Fibroblast of the aortic adventitia (primary cell): Measurements from ENCODE around the gene DNPEP. TPM values are rescaled to one million over a fixed set of nuclear protein-coding genes. Genes with fewer than 3 reads are reported as not detected.

ENCODE experiments used
- DNase-seq: peaks from one replicate; pipeline ENCODE4 v3.0.0-alpha.2; 2010; ENCODE audit warnings: low read depth
- H3K4me3 ChIP-seq: 2 replicates; pipeline ENCODE4 v1.5.1; 2011; ENCODE audit warnings: low read depth, mild to moderate bottlenecking, control low read depth, low read length, moderate library complexity
- CTCF ChIP-seq: IDR thresholded peaks from 2 replicates; pipeline ENCODE4 v1.5.1; 2011; ENCODE audit warnings: mild to moderate bottlenecking, low read length, control low read depth, inconsistent platforms; ENCODE audit not compliant: insufficient read depth
- total RNA-seq: library from RNA; depleted of rRNA; stranded (reverse); fragments of >200 nt; gene quantifications from 2 replicates; pipeline ENCODE4 v1.2.3, GENCODE V29; 2012; ENCODE audit warnings: low replicate concordance

The DNPEP gene
- total RNA-seq, 1 donor = 55.0 TPM

GRCh38 chr2:219405958-219406860, 18.5 kb upstream of the DNPEP start:
- no peak for TF ChIP-seq CTCF
- no peak overlapping the region for H3K4me3 ChIP-seq
- peak; percentile 8 for DNase-seq

DNA sequence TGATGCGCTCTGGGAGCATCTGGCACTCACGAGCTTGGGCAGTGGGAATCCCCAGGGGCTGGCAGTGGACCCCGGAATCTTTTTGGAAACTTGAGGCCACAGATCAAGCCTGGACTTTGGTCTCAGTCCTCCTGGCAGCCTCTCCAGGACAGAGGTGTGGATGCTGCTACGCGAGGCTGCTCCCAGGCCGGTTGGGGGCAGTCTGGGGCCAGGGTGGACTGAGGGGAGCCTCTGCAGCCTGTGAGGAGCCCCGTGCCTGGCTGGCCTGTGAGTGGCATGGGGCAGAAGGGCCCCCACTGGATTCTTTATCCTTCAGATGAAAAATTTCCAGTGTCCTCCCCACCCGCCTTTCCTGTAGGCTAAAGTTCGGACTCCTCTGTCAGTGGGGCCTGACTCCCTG, 17.7 kb upstream of the DNPEP start:
- TF ChIP-seq CTCF = no peak
- no peak for DNase-seq
- H3K4me3 ChIP-seq = no peak overlapping the region

DNA sequence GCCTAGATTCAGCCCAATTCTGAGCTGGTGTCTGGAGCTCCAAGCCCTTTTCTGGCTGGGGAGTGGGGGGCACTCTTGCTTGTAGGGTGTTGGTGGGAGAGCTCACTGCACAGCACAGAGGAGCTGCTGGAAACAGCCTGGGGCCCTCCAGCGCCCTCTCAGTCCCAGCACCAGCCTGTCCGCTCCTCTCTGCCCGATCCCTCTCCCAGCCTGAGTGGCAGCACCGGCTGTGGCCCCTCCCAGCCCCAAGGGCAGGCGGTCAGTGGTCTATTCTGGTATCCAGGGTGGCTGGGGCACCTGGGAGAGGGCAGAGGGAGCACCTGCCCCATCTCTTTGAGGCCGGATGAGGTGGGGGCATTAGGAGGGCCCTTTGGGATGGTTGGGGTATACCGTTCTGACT, 17.2 kb upstream of the DNPEP start:
- no peak for TF ChIP-seq CTCF
- DNase-seq = no peak
- H3K4me3 ChIP-seq = no peak overlapping the region

DNA sequence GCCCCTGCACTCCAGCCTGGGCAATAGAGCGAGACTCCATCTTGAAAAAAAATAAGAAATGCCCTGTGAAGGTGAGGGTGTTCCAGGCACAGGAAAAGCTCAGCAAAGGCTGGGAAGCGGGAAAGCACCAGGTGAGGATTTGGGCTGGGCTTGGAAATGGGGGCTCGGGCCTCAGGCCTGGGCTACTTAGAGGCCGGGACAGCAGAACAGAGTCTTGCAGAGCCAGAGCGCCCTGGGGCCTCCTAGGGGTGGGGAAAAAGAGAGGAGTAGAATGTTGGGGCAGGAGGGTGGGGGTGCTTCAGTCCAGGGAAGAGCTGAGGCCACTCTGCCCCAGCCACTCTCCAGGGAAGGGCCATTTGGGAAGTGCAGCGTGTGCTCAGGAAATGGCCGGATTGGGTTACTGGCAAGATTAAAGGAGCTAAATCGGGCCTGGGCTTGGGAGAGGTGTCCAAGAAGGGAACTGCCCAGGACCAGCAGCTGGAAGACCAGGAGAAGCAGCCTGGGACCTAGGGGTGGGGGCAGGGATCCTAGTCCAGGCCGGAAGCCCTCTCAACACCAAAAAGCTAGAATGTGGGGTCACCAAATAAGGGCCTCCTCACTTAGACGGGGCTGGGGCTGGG, 16.7 kb upstream of the DNPEP start:
- H3K4me3 ChIP-seq = no peak overlapping the region
- no peak for TF ChIP-seq CTCF
- DNase-seq = no peak

GRCh38 chr2:219403861-219404260, 16.1 kb upstream of the DNPEP start:
- no peak overlapping the region for H3K4me3 ChIP-seq
- no peak for TF ChIP-seq CTCF
- no peak for DNase-seq

DNA sequence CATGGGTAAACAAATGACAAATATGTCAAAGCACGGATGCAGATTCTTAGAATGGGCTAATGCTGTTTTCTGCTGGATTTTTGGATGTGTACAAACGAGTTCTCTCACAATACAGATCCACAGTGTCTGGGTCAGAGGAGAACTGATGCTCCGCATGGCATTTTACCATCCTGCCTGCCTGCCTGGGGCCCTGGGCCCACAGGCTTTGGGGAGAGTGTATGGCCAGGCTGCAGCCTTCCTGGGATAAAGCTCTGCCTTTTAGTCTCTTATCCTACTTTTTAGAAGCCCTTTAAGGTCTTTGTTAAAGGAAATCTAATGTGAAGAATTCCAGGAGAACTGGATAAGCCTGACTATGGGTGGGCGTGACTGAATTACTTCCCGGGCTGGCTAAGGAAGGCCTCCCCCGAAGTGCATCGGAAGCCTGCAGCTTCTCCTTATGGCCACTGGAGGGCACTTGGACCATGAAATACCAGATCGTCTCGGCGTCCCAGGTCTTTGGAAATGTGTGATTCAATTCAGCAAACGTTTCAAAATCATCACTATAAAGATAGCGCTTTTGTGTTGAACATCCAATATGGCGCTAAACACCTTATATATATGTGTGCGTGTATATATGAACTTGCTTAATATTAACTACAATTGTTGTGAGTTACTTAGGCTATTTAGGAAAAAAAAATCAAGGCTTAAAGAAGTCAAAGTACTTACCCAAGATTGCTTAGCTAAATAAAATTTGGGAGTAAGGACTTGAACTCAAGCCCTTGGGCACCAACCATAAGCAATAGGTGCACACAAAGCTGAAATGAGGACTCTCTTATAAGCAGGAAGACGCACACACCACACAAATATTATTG, 15.2 kb upstream of the DNPEP start:
- H3K4me3 ChIP-seq = no peak overlapping the region
- TF ChIP-seq CTCF = peak; percentile 97
- DNase-seq = peak; percentile 92
